ENCODE data around the gene MTR. TPM values are rescaled to one million over a fixed set of nuclear protein-coding genes. Genes with fewer than 3 reads are reported as not detected.

MTR gene
- polyA plus RNA-seq (ENCODE audit: insufficient read length in 3 of 3): 10 to 100 TPM; 32.4 to 35.4 (median 33.9) TPM

DNA sequence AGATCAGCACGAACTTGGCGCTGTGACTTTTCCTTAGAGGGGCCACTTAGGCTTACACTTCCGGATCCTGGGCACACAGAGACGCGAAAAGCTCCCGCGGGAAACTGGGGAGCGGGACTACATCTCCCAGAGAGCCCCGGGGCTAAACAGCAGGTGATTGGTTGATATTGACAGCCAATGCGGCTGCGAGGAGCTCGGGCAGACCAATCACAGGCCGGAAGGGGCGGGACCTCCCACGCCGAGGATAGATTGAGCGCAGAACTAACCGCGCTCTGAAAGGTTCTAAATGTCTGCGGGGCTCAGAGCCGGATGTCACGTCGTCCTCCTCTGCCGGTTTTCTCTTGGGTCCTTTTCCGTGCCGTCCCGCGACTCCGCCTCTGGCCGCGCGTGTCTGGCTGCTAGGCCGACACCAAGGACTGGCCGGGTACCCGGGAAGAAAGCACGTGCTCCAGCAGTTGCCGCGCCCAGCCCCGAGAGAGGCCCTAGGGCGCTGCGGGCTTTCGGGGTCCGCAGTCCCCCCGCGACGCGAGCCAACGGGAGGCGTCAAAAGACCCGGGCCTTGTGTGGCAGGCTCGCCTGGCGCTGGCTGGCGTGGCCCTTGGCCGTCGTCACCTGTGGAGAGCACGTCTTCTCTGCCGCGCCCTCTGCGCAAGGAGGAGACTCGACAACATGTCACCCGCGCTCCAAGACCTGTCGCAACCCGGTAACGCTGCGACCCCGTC lies at the start of gene MTR:
MTR (plus strand) TSS at position 258 of the 722 bp plus-strand sequence; CDS start at position 670, 412 bp downstream.
- DNase-seq (ENCODE audit: low read depth in 3 of 3, low spot score in 2 of 3): peak; percentile 90 to 94 (median 91)

DNA sequence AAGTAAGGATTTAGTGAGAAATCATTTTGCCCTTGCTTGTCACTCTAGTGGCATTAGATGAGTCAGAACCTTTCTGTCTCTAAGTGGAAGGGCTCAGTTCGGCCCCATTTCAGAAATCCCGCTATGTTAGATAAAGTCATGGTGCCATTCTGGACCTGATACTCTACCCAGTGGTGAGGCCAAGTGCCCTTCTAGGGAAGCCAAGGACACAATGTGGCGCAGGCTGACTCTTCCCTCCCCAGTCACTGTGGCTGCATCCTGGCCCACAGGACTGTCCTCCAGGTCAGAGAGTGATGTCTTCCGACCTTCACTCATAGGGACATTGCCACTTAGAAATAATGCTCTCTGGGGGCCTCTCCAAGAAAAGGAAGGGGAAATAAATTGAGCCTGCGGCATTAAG lies 48.3 kb upstream of the MTR start:
- no peak for DNase-seq (ENCODE audit: low read depth in 3 of 3, low spot score in 2 of 3)

DNA sequence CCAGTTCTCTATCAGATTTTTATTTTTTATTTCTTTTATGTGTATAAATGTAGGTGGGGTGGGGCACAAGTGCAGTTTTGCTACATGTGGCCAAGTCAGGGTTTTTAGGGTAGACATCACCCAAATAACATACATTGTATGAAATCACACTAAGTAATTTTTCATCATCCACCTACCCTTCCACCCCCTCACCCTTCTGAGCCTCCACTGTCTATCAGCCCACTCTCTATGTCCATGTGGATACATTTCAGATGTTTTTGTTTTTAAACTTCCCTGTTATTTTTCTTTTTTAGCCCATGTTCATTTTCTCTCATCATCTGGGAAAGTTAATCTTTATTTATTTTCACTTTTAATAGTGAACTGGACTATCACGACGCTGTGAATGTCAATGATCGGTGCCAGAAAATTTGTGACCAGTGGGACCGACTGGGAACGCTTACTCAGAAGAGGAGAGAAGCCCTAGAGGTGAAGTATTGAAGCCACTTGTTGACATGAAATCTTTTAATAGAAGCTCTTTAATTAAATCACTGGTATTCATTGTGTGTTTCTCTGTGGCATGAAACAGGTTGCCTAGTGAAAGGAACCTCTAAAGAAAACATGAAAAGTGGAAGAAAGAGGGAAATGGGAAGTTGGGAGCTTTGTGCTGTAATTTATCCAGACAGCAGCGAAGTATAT lies 47.6 kb upstream of the MTR start:
- DNase-seq (ENCODE audit: low read depth in 3 of 3, low spot score in 2 of 3): no peak

DNA sequence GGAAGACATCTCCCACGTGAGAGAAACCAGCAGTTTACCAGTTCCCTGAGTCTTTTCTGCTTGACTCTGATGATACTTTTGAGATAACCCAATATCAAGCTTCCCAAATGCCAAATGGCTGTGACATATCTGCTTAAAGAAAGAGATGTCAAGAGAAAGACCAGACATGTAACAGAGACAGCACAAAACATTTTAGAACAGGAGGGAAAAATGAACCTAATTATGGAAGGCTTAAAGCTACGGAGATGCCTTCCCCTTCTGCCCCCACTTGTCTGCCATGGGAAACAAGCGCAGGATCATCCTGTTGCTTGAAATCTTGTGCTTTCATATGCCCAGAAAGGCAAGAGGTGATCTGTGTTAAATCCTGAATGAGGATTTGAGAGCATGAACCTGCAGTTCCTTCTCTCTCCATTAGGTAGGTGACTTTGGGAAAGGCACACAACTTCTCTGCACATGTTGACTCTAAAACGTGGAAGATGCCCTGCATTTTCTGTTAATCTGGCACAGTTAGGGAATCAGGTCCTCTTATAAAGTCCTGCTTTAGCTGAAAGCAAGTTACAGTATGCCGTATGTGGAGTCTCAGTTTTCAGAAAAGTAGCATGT lies 46.7 kb upstream of the MTR start:
- DNase-seq (ENCODE audit: low read depth in 3 of 3, low spot score in 2 of 3): no peak

DNA sequence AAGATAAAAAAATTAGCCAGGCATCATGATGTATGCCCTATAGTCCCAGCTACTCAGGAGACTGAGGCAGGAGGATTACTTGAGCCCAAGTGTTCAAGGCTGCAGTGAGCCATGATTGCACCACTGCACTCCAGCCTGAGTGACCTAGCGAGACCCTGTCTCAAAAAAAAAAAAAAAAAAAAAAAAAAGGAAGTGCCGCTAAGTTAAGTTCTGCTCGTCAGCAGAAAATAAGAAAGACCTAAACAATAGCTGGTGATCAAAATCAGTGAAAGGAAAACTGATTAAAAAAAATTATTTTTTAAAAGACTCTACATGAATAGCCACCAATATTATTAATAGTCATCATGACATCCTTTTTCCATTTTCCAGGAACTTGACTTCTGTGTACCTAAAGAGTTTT lies 44.2 kb upstream of the MTR start:
- no peak for DNase-seq (ENCODE audit: low read depth in 3 of 3, low spot score in 2 of 3)

DNA sequence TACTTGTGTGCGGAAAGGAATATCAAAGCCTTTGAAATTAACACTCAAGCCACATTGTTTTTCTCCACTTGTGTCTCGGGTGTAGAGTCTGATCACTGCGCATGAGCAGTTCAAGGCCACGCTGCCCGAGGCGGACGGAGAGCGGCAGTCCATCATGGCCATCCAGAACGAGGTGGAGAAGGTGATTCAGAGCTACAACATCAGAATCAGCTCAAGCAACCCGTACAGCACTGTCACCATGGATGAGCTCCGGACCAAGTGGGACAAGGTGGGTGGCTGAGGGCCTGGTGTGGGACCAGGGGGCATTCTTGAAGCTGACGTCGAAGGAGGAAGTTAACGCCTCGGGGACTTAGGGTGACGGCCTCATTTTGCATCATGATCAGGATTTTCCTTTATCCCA lies 43.7 kb upstream of the MTR start:
- DNase-seq (ENCODE audit: low read depth in 3 of 3, low spot score in 2 of 3): no peak

DNA sequence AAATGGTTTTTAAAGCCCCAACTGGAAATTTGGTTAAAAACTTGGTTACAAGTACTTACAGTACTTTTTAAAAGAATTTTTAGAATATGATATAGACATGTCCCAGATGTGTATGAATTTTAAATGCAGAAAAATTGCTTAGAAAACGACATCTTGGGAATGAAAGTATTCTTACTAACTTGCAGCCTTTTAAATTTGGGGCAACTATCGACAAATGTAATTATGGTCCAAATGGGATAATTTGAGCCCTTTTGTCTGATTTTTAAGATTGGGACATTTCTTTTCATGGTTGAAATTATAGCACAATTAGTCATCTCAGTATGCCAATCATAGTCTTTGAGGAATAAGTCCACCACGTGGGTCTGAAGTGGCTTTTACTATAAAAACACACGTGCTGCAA lies 43.2 kb upstream of the MTR start:
- no peak for DNase-seq (ENCODE audit: low read depth in 3 of 3, low spot score in 2 of 3)

DNA sequence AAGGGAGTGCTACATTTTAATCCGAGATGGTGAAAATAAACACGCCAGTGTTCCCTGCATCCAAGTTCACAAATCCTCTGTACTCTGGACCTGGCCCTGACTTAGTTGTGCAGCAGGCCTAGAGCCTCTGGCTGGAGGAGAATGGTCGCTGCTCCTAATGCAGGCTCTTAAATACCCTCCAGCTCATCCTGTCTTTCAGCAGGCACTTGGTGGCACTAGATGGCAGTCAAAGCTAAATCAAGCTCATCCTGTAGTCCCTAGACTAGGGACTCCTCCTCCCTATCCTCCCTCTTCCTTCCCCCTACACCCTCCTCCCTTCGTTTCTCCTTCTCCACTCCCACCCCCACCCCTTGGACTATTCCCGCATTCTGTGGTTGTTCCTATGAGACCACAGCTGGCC lies 41.6 kb upstream of the MTR start:
- no peak for DNase-seq (ENCODE audit: low read depth in 3 of 3, low spot score in 2 of 3)

DNA sequence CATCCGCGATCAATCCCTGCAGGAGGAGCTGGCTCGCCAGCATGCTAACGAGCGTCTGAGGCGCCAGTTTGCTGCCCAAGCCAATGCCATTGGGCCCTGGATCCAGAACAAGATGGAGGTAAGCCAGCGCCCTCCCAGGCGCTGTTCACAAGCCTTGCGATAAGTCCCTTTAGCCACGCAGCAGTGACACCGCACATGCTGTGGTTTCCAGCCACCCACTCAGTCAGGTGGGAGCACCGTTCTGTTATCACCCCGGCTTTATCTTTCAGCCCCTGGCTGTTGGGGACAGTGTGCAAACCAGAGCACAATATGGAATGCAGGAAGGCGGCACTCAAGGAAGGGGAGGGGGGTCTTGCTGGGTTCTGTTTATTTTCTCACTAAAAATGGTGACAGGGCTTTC lies 41.1 kb upstream of the MTR start:
- no peak for DNase-seq (ENCODE audit: low read depth in 3 of 3, low spot score in 2 of 3)

DNA sequence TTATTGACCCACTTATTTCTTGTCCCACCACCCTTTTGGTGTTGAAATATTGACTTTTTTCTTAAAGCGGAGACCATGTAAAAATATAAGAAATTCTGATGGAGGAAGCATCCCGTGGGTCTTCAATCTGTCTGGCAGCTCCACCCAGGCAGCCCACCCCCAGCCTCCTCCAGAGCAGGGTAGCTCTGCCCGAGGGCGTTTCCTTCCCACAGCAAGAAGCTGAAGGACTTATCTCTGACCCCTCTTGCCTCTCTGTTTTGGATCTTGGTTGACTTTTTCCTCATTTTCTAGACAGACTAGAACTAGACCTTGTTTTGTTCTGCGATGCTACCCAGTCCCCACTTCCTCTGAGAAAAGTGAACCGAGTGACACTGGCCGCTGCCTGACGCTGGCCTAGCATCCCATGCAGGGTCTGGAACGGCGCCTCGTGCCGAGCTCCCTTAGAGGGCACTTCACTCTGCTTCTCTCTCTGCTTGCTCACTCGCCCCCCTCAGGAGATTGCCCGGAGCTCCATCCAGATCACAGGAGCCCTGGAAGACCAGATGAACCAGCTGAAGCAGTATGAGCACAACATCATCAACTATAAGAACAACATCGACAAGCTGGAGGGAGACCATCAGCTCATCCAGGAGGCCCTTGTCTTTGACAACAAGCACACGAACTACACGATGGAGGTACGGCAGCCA lies 40.4 kb upstream of the MTR start:
- DNase-seq (ENCODE audit: low read depth in 3 of 3, low spot score in 2 of 3): no peak

DNA sequence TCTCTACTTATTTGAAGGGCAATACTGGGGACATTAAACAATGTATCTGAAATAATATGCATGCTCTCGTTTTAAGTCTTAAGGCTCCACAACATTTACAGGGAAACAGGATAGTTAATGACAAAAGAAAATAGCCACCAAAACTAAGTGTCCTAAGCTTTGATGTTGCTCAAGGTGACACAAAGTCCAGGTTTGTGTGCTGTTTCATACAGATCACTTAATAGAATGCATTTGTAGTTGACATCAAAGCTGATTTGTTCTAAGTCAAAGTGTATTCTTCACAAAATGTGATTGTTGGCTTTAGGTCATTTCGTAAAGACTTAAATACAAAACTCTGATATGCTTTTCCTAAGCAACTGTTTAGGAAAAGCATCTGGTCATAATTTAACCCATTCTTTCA lies 37.5 kb upstream of the MTR start:
- no peak for DNase-seq (ENCODE audit: low read depth in 3 of 3, low spot score in 2 of 3)

DNA sequence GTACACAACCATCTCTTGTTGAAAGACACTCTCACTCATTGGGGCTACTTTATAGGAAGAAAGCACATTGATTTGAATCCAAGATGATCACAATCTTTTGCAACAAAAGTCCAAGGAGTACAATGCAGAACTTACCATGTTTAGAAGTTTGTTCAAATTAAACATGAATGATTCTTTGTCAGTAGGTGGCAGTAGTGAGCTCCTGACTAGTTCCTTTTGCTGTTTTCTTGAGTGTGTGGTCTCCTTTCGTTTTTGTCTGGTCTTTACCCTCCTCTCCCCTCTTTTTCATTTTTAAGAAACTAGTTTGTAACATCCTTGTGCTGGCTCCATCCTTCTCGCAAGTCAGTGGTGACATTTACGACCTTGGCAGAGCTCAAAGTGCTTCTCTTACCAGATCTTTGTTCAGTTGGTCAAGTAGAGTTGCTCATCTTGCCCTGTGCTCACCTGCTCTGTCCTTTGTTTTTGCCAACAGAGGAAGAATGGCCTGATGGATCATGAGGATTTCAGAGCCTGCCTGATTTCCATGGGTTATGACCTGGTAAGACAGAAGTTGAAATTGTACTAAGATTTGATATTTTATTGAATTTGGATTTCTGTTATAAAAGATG lies 35.7 kb upstream of the MTR start:
- no peak for DNase-seq (ENCODE audit: low read depth in 3 of 3, low spot score in 2 of 3)

DNA sequence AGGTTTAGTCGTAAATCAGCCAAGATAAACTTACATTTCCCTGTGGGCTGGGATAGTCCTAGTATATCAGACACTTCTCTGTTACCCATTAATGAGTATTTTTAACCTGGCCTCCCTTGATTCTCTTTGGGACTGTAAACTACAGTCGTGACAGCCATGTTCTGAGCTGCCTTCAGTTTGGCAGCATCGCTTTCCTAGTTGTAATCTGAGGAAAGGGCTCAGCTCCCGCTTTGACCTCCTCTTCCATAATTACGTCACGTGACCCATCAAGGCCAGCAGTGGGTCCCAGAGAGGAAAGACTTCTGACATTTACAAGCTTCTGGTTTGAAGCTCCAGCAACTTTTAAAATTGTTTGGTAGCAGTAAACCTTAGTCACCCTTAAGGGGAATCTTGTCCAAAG lies 34.6 kb upstream of the MTR start:
- no peak for DNase-seq (ENCODE audit: low read depth in 3 of 3, low spot score in 2 of 3)

DNA sequence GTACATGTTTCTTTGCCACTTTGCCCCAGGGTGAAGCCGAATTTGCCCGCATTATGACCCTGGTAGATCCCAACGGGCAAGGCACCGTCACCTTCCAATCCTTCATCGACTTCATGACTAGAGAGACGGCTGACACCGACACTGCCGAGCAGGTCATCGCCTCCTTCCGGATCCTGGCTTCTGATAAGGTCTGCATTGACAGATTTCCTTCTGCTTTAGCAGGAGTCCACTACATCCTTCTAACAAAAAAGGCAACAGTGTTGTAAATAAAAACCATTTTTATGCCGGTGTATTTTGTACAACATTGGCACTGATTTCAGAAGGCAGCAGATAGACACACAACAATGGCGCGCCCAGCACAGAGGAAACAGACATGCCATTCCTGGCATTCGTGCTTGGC lies 34.1 kb upstream of the MTR start:
- no peak for DNase-seq (ENCODE audit: low read depth in 3 of 3, low spot score in 2 of 3)

DNA sequence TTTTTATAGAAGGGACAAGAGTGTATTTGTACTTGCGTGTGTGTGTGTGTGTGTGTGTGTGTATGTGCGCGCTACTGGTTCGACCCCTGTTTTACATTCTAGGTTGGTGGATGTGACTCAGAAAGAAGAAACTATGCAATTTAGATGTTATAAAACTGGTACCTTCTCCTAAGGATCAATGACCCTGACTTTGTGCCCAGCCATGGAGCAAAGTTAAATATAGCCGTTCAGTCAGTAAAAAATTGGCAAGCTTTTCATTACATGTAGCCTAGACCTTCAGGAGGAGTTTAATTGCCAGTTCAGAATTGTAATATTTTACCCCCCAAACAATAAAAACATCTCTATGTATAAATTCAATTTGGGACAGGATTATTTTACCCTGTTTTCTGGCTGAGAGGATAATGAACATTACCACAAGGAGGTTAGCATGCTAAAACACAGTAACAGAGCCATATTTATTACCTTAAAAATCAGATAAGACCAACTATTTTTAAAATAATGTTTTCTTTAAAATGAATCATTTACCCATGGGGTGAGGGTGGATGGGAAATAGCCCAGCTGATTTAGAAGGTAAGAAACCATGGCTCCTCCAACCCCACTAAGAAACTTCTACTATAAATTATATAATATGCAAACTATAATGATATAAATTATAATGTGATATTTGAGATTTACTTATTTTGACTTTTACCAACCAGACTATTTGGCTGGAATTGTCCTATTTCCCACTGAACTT lies 33.5 kb upstream of the MTR start:
- no peak for DNase-seq (ENCODE audit: low read depth in 3 of 3, low spot score in 2 of 3)

DNA sequence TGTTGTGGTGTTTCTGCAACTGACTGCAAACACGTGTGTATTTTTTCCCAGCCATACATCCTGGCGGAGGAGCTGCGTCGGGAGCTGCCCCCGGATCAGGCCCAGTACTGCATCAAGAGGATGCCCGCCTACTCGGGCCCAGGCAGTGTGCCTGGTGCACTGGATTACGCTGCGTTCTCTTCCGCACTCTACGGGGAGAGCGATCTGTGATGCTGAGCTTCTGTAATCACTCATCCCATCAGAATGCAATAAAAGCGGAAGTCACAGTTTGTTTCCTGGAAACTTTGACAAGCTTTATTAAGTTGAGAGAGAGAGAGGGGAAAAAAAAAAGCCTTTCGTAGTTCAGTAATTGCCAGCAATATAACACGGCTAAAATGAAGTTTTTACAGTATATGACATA lies 32.7 kb upstream of the MTR start:
- no peak for DNase-seq (ENCODE audit: low read depth in 3 of 3, low spot score in 2 of 3)

DNA sequence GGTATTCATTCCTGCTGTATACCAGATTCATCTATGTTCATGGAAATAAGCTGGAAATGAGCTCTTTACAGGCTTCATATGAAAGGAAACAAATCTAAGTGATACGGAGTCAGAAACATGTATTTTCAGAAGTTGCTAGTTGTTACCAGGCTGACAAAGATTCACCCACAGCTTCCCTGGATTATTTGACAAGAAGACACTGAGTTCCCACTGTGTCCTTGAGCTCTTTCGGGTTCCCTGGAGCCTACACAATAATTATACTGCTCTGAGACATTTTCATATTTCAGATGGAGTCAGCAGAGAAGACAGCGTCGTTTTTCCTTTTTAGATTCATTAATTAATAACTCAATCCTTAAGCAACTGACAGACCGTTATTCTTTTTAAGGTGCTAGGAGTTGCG lies 29.3 kb upstream of the MTR start:
- no peak for DNase-seq (ENCODE audit: low read depth in 3 of 3, low spot score in 2 of 3)

DNA sequence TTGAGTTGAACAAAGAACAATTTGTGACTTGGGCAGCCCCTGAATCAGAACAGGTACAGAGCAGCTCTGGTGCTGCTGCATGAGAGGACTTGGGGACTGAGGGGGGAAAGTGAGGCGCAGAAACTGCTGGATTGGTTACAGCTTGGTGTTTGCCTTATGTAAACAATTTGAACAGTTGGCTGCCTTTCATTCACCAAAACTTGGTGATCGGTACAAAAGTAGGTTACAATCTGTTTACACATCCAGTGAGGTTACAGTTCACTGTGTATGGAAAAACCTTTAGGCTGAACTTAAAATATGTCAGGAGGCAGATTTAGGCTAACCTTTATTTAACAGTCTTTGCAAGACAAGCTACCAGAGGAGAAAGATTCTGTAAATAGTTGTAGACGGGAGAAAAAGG lies 28.6 kb upstream of the MTR start:
- DNase-seq (ENCODE audit: low read depth in 3 of 3, low spot score in 2 of 3): no peak

DNA sequence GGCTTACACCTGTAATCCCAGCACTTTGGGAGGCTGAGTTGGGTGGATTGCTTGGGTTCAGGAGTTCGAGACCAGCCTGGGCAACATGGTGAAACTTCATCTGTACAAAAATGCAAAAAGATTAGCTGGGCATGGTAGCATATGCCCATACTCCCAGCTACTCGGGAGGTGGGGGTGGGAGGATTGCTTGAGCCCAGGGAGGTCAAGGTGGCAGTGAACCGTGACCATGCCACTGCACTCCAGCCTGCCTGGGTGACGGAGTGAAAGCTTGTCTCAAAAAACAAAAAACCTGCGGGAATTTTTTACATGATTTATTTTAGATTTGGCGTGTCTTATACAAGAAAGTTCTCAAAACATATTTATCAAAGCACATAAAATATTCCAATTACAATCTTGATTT lies 27.8 kb upstream of the MTR start:
- DNase-seq (ENCODE audit: low read depth in 3 of 3, low spot score in 2 of 3): no peak

DNA sequence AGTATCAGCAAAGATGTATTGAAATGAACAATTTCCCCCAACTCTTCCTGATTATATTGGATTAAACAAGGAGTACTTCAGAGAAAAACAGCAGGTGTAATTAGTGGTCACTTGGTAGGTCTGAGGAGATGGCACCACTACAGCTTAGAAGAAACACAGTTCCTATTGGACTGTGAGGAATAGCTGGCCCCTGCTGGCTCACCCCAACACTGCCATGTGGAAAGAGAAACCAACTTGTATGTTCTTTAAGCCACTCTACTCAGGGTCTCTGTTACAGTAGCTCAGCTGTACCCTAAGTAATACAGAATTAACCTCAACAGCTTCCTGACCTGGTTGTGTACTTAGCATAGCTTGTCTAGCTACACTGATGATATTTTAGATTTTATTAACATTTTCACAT lies 26.5 kb upstream of the MTR start:
- DNase-seq (ENCODE audit: low read depth in 3 of 3, low spot score in 2 of 3): no peak
